Caco-2 (cell line): Measurements from ENCODE around the gene GPATCH2. TPM values are rescaled to one million over a fixed set of nuclear protein-coding genes. Genes with fewer than 3 reads are reported as not detected.

Experiments used
- BruUV-seq: library from RNA; stranded (reverse); fragments of 400-500 nt; replicated peaks from 2 replicates; lab custom pipeline; 2021; lab: Mats Ljungman, UMichigan
- CTCF ChIA-PET: fragments of 300-600 bp; sonication (Branson Sonifier 250); formaldehyde crosslinking; loops from one replicate; lab custom pipeline; 2022; ENCODE audit warnings: antibody characterized with exemption; lab: Charles Lee
- POLR2A ChIA-PET: fragments of 300-600 bp; sonication (Branson Sonifier 250); formaldehyde crosslinking; loops from one replicate; lab custom pipeline; 2022; ENCODE audit warnings: antibody characterized with exemption; lab: Charles Lee
- DNase-seq, 2 experiments: peaks; one replicate each; pipeline versions ENCODE4 v3.0.0 to v3.0.0-alpha.2; 2020 to 2022
- H3K27me3 ChIP-seq: replicated peaks from 2 replicates; pipeline ENCODE4 v1.6.0; 2011; ENCODE audit warnings: low read length; ENCODE audit not compliant: control insufficient read depth, insufficient read depth
- H3K36me3 ChIP-seq: 2 replicates; pipeline ENCODE4 v1.5.1; 2011; ENCODE audit warnings: low read length; ENCODE audit not compliant: control insufficient read depth, insufficient read depth
- H3K4me1 ChIP-seq: fragments of 250-450 bp; sonication (Bioruptor Pico); 2 replicates; pipeline ENCODE4 v1.5.1; 2020; ENCODE audit warnings: mild to moderate bottlenecking
- H3K4me3 ChIP-seq: 2 replicates; pipeline ENCODE4 v1.5.1; 2011; ENCODE audit warnings: low read depth, mild to moderate bottlenecking, control low read depth, low read length
- H3K9me3 ChIP-seq: fragments of 250-450 bp; sonication (Bioruptor Pico); 2 replicates; pipeline ENCODE4 v1.5.1; 2020; ENCODE audit warnings: mild to moderate bottlenecking, moderate library complexity
- H3K27ac Mint-ChIP-seq: one replicate; pipeline ENCODE4 v1.8.0; 2022; ENCODE audit warnings: mixed read lengths; ENCODE audit not compliant: unreplicated experiment
- H3K27me3 Mint-ChIP-seq: one replicate; pipeline ENCODE4 v1.8.0; 2022; ENCODE audit warnings: mixed read lengths; ENCODE audit not compliant: insufficient read depth, unreplicated experiment
- H3K36me3 Mint-ChIP-seq: one replicate; pipeline ENCODE4 v1.8.0; 2022; ENCODE audit warnings: mild to moderate bottlenecking, mixed read lengths; ENCODE audit not compliant: insufficient read depth, unreplicated experiment
- H3K4me1 Mint-ChIP-seq: one replicate; pipeline ENCODE4 v1.8.0; 2022; ENCODE audit warnings: low read depth, mixed read lengths; ENCODE audit not compliant: unreplicated experiment
- H3K4me3 Mint-ChIP-seq: one replicate; pipeline ENCODE4 v1.8.0; 2022; ENCODE audit warnings: mild to moderate bottlenecking, moderate library complexity, mixed read lengths; ENCODE audit not compliant: unreplicated experiment
- H3K9me3 Mint-ChIP-seq: one replicate; pipeline ENCODE4 v1.8.0; 2022; ENCODE audit warnings: mixed read lengths; ENCODE audit not compliant: unreplicated experiment
- intact Hi-C: fragments of 100-400 bp; cut with micrococcal nuclease; formaldehyde crosslinking; loops from one replicate; pipeline ENCODE4 v1.10.0; 2022; ENCODE audit not compliant: unreplicated experiment
- total RNA-seq: library from RNA; stranded (reverse); gene quantifications from 2 replicates; pipeline ENCODE4 v1.2.3, GENCODE V29; 2022
- TF ChIP-seq, protein P1 (sequence below), 2 experiments: fragments of 200-600 bp in 1 of 2; IDR thresholded peaks; 1 replicate in 1 of 2; 2 replicates in 1 of 2; pipeline versions ENCODE4 v1.5.1 to v1.8.0; 2011 to 2022; ENCODE audit warnings: antibody characterized with exemption in 1 of 2, control low read depth in 1 of 2, inconsistent platforms in 1 of 2, low read depth in 1 of 2, low read length in 1 of 2, mild to moderate bottlenecking in 1 of 2, moderate library complexity in 1 of 2; ENCODE audit not compliant: insufficient read depth in 1 of 2, severe bottlenecking in 1 of 2, unreplicated experiment in 1 of 2

Gene GPATCH2
- total RNA-seq, 1 experiment from 2014 or later, result 13.2 TPM

DNA sequence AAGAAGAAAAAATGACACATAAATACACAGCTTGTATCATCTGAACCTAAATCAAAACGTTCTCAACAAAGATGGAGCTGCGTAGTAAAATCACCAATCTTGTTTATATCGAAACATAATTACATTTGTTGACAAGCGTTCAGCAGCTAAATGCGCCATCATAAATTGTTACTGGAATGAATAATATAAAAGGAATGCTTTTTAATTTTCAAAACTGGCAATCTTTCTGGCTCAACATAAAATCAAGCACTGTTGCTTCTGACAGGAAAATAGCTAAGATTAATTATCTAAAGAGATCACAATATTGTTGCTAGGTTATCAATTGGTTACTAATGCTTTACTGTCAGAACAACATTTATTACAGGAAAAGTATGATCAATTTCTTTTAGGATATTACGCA, 181.5 kb downstream of the GPATCH2 start:
- CTCF ChIA-PET, result no interaction called here
- no peak for DNase-seq
- H3K4me1 ChIP-seq, result peaks cover 6% of the 10 kb centered on the region; the same call in 1 of the 2 replicates
- H3K36me3 Mint-ChIP-seq, result no peaks in the 10 kb centered on the region
- no peak overlapping the region for H3K4me3 Mint-ChIP-seq
- no peaks in the 10 kb centered on the region for H3K27me3 Mint-ChIP-seq
- no peak overlapping the region for H3K27ac Mint-ChIP-seq
- H3K4me3 ChIP-seq, result no peak overlapping the region
- H3K27me3 ChIP-seq, result no peaks in the 10 kb centered on the region
- H3K4me1 Mint-ChIP-seq, result no peaks in the 10 kb centered on the region
- no TSS peak for BruUV-seq
- H3K9me3 Mint-ChIP-seq, result no peaks in the 10 kb centered on the region
- POLR2A ChIA-PET, result no interaction called here
- TF ChIP-seq, protein P1, sequence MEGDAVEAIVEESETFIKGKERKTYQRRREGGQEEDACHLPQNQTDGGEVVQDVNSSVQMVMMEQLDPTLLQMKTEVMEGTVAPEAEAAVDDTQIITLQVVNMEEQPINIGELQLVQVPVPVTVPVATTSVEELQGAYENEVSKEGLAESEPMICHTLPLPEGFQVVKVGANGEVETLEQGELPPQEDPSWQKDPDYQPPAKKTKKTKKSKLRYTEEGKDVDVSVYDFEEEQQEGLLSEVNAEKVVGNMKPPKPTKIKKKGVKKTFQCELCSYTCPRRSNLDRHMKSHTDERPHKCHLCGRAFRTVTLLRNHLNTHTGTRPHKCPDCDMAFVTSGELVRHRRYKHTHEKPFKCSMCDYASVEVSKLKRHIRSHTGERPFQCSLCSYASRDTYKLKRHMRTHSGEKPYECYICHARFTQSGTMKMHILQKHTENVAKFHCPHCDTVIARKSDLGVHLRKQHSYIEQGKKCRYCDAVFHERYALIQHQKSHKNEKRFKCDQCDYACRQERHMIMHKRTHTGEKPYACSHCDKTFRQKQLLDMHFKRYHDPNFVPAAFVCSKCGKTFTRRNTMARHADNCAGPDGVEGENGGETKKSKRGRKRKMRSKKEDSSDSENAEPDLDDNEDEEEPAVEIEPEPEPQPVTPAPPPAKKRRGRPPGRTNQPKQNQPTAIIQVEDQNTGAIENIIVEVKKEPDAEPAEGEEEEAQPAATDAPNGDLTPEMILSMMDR (IDR thresholded peaks at IDR 0.05; ENCODE audit: insufficient read depth in 1 of 2, low read depth in 1 of 2, low read length in 1 of 2, severe bottlenecking in 1 of 2, unreplicated experiment in 1 of 2), result no peak
- no peaks in the 10 kb centered on the region; the same call in 1 of the 2 replicates for H3K36me3 ChIP-seq
- no peaks in the 10 kb centered on the region for H3K9me3 ChIP-seq
- intact Hi-C loops, result no loop called here

DNA sequence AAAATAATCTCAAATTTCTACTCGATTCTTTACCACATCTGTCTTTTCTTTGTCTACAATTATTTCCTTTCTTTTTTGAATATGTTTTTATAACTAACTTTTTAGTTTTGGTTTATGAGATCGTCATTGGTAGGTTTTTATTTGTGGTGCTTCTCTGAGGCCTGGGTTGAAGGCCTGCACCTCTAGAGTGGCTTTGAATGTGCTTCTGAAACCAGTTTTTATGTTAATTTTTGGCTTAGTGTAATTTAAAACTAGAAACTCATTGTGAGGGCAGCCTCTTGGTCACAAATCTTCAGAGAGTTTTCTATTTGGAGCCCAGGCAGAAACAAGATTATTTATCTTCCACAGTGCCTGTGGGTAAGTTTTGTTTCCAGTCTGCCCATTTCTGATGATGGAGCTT, 187.0 kb downstream of the GPATCH2 start:
- no peaks in the 10 kb centered on the region for H3K9me3 ChIP-seq
- ChIA-PET POLR2A (no interaction called here), CTCF (no interaction called here)
- H3K27ac Mint-ChIP-seq, result no peak overlapping the region
- no peaks in the 10 kb centered on the region for H3K36me3 ChIP-seq
- no peaks in the 10 kb centered on the region for H3K27me3 Mint-ChIP-seq
- H3K4me1 ChIP-seq, result no peaks in the 10 kb centered on the region
- H3K4me1 Mint-ChIP-seq, result no peaks in the 10 kb centered on the region
- intact Hi-C loops, result no loop called here
- no peaks in the 10 kb centered on the region for H3K36me3 Mint-ChIP-seq
- H3K4me3 ChIP-seq, result no peak overlapping the region
- H3K9me3 Mint-ChIP-seq, result peaks cover 9% of the 10 kb centered on the region
- no peak overlapping the region for H3K4me3 Mint-ChIP-seq
- H3K27me3 ChIP-seq, result no peaks in the 10 kb centered on the region
- DNase-seq, result no peak
- TF ChIP-seq, protein P1 (IDR thresholded peaks at IDR 0.05; ENCODE audit: insufficient read depth in 1 of 2, low read depth in 1 of 2, low read length in 1 of 2, severe bottlenecking in 1 of 2, unreplicated experiment in 1 of 2), result no peak
- no TSS peak for BruUV-seq

DNA sequence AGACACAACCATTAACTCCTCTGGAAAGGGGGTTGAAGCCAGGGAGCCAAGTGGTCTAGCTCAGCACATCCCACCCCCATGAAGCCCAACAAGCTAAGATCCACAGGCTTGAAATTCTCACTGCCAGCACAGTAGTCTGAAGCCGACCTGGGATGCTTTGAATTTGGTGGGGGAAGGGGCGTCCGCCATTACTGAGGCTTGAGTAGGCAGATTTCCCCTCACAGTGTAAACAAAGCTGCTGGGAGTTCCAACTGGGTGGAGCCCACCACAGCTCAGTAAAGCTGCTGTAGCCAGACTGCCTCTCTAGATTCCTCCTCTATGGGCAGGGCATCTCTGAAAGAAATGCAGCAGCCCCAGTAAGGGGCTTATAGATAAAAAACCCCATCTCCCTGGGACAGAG, 193.5 kb downstream of the GPATCH2 start:
- ChIA-PET CTCF (no interaction called here), POLR2A (no interaction called here)
- Mint-ChIP-seq H3K9me3 (peaks cover 10% of the 10 kb centered on the region), H3K4me3 (no peak overlapping the region), H3K27me3 (no peaks in the 10 kb centered on the region), H3K36me3 (no peaks in the 10 kb centered on the region), H3K27ac (no peak overlapping the region), H3K4me1 (no peaks in the 10 kb centered on the region)
- Histone ChIP-seq H3K4me1 (no peaks in the 10 kb centered on the region), H3K9me3 (no peaks in the 10 kb centered on the region), H3K27me3 (no peaks in the 10 kb centered on the region), H3K4me3 (no peak overlapping the region), H3K36me3 (no peaks in the 10 kb centered on the region)
- intact Hi-C loops, result loop anchor here (10.0 kb wide), 1 partner anchor 157 kb away; no protein-coding TSS in a partner anchor
- TF ChIP-seq, protein P1 (IDR thresholded peaks at IDR 0.05; ENCODE audit: insufficient read depth in 1 of 2, low read depth in 1 of 2, low read length in 1 of 2, severe bottlenecking in 1 of 2, unreplicated experiment in 1 of 2), result no peak
- no TSS peak for BruUV-seq
- DNase-seq, result no peak
